Lower leg skin (tissue), 3 donors: ENCODE data around the gene PSAPL1.

Source experiments
- CTCF ChIP-seq, 3 donors: fragments of 450-650 bp; IDR thresholded peaks; one replicate each; pipeline ENCODE4 v1.5.1; 2016; ENCODE audit warnings: antibody characterized with exemption in 3 of 3, mild to moderate bottlenecking in 3 of 3, moderate library complexity in 2 of 3
- POLR2A ChIP-seq, 2 donors: fragments of 450-650 bp; IDR thresholded peaks; one replicate each; pipeline ENCODE4 v1.6.1; 2016 to 2017; ENCODE audit warnings: antibody characterized with exemption in 2 of 2, mild to moderate bottlenecking in 1 of 2, moderate library complexity in 1 of 2

GRCh38 chr4:7381221-7381889 is 53.4 kb downstream of the PSAPL1 start:
- TF ChIP-seq CTCF (IDR thresholded peaks at IDR 0.05), result no peak
- no peak for TF ChIP-seq POLR2A (IDR thresholded peaks at IDR 0.05)
